Breast epithelium (tissue), 4 donors: ENCODE measurements around the gene CSF3. TPM values are rescaled to one million over a fixed set of nuclear protein-coding genes. Genes with fewer than 3 reads are reported as not detected.

Source experiments
- DNase-seq, 2 donors: peaks; one replicate each; pipeline ENCODE4 v3.0.0-alpha.2; 2019; ENCODE audit warnings: low spot score in 2 of 2
- H3K27ac ChIP-seq, 2 donors: fragments of 200-600 bp; sonication (generic) in 1 of 2; one replicate each; pipeline ENCODE4 v1.5.1; 2016 to 2019; ENCODE audit warnings: mild to moderate bottlenecking in 1 of 2
- H3K27me3 ChIP-seq, 2 donors: fragments of 200-600 bp; sonication (generic) in 1 of 2; one replicate each; pipeline versions ENCODE4 v1.5.1 to v1.6.0; 2017 to 2019; ENCODE audit warnings: control low read depth in 1 of 2, mild to moderate bottlenecking in 1 of 2
- H3K36me3 ChIP-seq: fragments of 200-600 bp; one replicate; pipeline ENCODE4 v1.5.1; 2019
- H3K4me1 ChIP-seq, 2 donors: fragments of 200-600 bp; sonication (generic); one replicate each; pipeline ENCODE4 v1.5.1; 2016 to 2019; ENCODE audit warnings: control low read depth in 1 of 2
- H3K4me3 ChIP-seq, 3 donors: fragments of 200-600 bp; sonication (generic); 1 replicate in 2 of 3; 2 replicates in 1 of 3; pipeline ENCODE4 v1.5.1; 2016 to 2019; ENCODE audit warnings: mild to moderate bottlenecking in 3 of 3, moderate library complexity in 2 of 3
- H3K9me3 ChIP-seq, 2 donors: fragments of 200-600 bp; sonication (generic) in 1 of 2; one replicate each; pipeline ENCODE4 v1.5.1; 2016 to 2019; ENCODE audit warnings: control low read depth in 1 of 2
- CTCF ChIP-seq, 3 donors: fragments of 450-650 bp; IDR thresholded peaks; one replicate each; pipeline ENCODE4 v1.5.1; 2016 to 2017; ENCODE audit warnings: antibody characterized with exemption in 3 of 3, mild to moderate bottlenecking in 3 of 3, moderate library complexity in 3 of 3
- POLR2A ChIP-seq: fragments of 450-650 bp; IDR thresholded peaks from one replicate; pipeline ENCODE4 v1.6.1; 2016; ENCODE audit warnings: antibody characterized with exemption, mild to moderate bottlenecking, moderate library complexity
- POLR2AphosphoS5 ChIP-seq, 3 donors: sonication (generic); formaldehyde crosslinking; IDR thresholded peaks; one replicate each; pipeline ENCODE4 v1.6.1; 2017; ENCODE audit warnings: antibody characterized with exemption in 3 of 3
- intact Hi-C: fragments of 100-400 bp; cut with DNase I; formaldehyde crosslinking; loops from one replicate; pipeline ENCODE4 v1.15.1; 2023; ENCODE audit warnings: low total_unique reads
- total RNA-seq, 3 donors: library from RNA; depleted of rRNA; stranded (reverse); fragments of >200 nt; gene quantifications; one replicate each; pipeline ENCODE4 v1.1.0, GENCODE V29; 2016

Gene CSF3
- total RNA-seq, 3 donors from 2014 or later, result 0.32 to 13.0 TPM; not detected in 1

DNA sequence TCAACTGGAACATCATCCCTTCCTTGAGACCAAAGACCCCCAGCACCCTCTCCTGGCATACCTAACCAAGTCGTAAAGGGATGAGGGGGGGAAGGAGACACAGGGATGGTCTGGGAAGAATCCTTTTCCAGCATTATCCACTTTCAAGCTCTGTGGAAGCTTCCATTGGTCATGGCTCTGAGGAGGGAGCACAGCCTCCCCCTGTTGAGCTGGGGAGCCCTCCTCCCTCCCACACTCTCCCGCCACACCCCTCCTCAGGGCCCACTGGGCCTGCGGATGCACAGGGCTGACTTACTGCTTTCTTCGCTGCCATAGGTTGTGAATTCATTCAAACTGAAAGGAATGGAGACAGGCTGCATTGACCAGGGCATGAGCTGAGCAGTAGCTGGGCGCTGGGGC is 12.4 kb downstream of the CSF3 start:
- Histone ChIP-seq H3K27me3 (no peaks in the 10 kb centered on the region), H3K27ac (peak overlapping the region; percentile 81 to 92), H3K9me3 (no peaks in the 10 kb centered on the region), H3K4me3 (no peak overlapping the region), H3K36me3 (no peaks in the 10 kb centered on the region), H3K4me1 (peaks cover 11 to 33% of the 10 kb centered on the region in 2 donors)
- TF ChIP-seq POLR2AphosphoS5 (IDR thresholded peaks at IDR 0.05) (no peak), CTCF (IDR thresholded peaks at IDR 0.05) (no peak), POLR2A (no peak)
- no peak for DNase-seq
- intact Hi-C loops, result no loop called here

- no peaks in the 10 kb centered on the region for H3K9me3 ChIP-seq
- no peak overlapping the region for H3K4me3 ChIP-seq
- no peak for TF ChIP-seq POLR2AphosphoS5 (IDR thresholded peaks at IDR 0.05)
- no peak for TF ChIP-seq POLR2A
- TF ChIP-seq CTCF (IDR thresholded peaks at IDR 0.05), result no peak
- peaks cover 11 to 24% of the 10 kb centered on the region in 2 donors for H3K4me1 ChIP-seq
- no peak for DNase-seq
- intact Hi-C loops, result no loop called here
- no peak overlapping the region for H3K27ac ChIP-seq
- no peaks in the 10 kb centered on the region for H3K27me3 ChIP-seq
- H3K36me3 ChIP-seq, result no peaks in the 10 kb centered on the region
Observed at GRCh38 chr17:40028595-40028994, 13.4 kb downstream of the CSF3 start.

- Histone ChIP-seq H3K27ac (peak overlapping the region; percentile 31 to 73), H3K9me3 (no peaks in the 10 kb centered on the region), H3K4me3 (no peak overlapping the region), H3K4me1 (peaks cover 3 to 8% of the 10 kb centered on the region in 2 donors), H3K36me3 (no peaks in the 10 kb centered on the region), H3K27me3 (no peaks in the 10 kb centered on the region)
- intact Hi-C loops, result loop anchor here (2.0 kb wide), 1 partner anchor 23 kb away; the partner anchor contains the start of gene MED24
- no peak for DNase-seq
- TF ChIP-seq CTCF (IDR thresholded peaks at IDR 0.05), result no peak
- TF ChIP-seq POLR2A, result no peak
- TF ChIP-seq POLR2AphosphoS5 (IDR thresholded peaks at IDR 0.05), result no peak
Observed at GRCh38 chr17:40031706-40032105, 16.5 kb downstream of the CSF3 start.

DNA sequence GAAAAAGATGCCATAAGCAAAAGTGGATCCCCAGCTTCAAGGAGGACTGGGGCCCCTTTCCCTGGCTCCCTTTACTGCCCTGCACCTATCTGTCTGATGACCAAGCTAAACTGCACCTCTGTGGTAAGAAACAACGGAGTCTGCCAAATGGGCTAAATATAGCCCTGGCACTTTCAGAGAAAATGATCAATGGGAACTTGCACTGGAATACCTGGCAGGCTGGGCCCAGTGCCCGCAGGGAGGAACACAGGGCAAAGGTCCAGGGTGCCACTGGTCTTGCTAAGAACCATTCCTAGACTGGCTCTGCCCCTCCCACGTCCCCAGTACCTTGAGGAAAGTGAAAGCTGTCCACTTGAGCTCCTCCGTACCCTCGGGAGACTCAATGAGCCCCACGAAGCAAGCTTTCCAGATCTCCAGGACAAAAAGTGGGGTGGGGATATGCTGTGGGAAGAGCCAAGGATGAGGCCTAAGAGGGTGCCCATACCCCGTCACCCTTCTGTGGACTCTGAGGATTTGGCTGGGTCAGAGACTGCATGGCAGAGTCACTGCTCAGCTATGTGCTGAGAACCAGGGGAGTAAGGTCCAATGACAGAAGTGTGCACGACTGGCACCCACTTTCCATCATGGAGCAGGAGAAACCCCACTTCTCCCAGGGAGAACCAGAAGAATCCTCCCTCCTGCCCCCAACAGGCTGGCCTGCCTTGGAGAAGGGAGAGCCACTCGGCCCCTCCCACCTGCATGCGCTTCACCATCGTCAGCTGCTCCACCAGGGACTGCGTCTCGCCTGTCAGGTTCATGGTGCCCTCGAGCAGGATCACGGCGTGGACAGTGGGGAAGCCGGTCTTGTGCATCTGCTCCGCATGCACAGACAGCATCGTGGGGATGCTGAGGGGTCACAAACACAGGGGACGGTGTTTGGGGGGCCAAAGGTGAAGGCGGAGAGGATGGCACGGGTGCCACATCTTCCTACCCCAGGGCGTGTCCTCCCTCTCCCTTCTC is 17.4 kb downstream of the CSF3 start:
- Histone ChIP-seq H3K36me3 (no peaks in the 10 kb centered on the region), H3K4me1 (no peaks in the 10 kb centered on the region), H3K9me3 (no peaks in the 10 kb centered on the region), H3K4me3 (no peak overlapping the region), H3K27ac (peak overlapping the region; percentile 31 to 73), H3K27me3 (no peaks in the 10 kb centered on the region)
- intact Hi-C loops, result no loop called here
- DNase-seq, result peak; percentile 76 to 77
- TF ChIP-seq POLR2AphosphoS5 (IDR thresholded peaks at IDR 0.05) (no peak), POLR2A (no peak), CTCF (IDR thresholded peaks at IDR 0.05) (no peak)

- intact Hi-C loops, result no loop called here
- Histone ChIP-seq H3K36me3 (no peaks in the 10 kb centered on the region), H3K27me3 (no peaks in the 10 kb centered on the region), H3K27ac (no peak overlapping the region), H3K4me1 (no peaks in the 10 kb centered on the region), H3K9me3 (no peaks in the 10 kb centered on the region), H3K4me3 (no peak overlapping the region)
- TF ChIP-seq POLR2AphosphoS5 (IDR thresholded peaks at IDR 0.05) (no peak), CTCF (IDR thresholded peaks at IDR 0.05) (no peak), POLR2A (no peak)
- DNase-seq, result no peak
Observed at GRCh38 chr17:40033339-40033738, 18.1 kb downstream of the CSF3 start.
